Glutamatergic neuron (in vitro differentiated cells): ENCODE results near the gene DTNBP1. TPM values are rescaled to one million over a fixed set of nuclear protein-coding genes. Genes with fewer than 3 reads are reported as not detected.

Source experiments
- DNase-seq: peaks from one replicate; pipeline ENCODE4 v3.0.0; 2022
- H3K27ac Mint-ChIP-seq: one replicate; pipeline ENCODE4 v1.8.0; 2020; ENCODE audit warnings: mild to moderate bottlenecking, mixed read lengths, inconsistent platforms; ENCODE audit not compliant: unreplicated experiment
- H3K27me3 Mint-ChIP-seq: one replicate; pipeline ENCODE4 v1.8.0; 2020; ENCODE audit warnings: mild to moderate bottlenecking, moderate library complexity, mixed read lengths, inconsistent platforms; ENCODE audit not compliant: unreplicated experiment
- H3K36me3 Mint-ChIP-seq: one replicate; pipeline ENCODE4 v1.8.0; 2020; ENCODE audit warnings: mild to moderate bottlenecking, mixed read lengths, inconsistent platforms; ENCODE audit not compliant: unreplicated experiment
- H3K4me1 Mint-ChIP-seq: one replicate; pipeline ENCODE4 v1.8.0; 2020; ENCODE audit warnings: mild to moderate bottlenecking, low read depth, mixed read lengths, inconsistent platforms; ENCODE audit not compliant: unreplicated experiment
- H3K4me3 Mint-ChIP-seq: one replicate; pipeline ENCODE4 v1.8.0; 2020; ENCODE audit warnings: mild to moderate bottlenecking, mixed read lengths, inconsistent platforms; ENCODE audit not compliant: unreplicated experiment
- H3K9me3 Mint-ChIP-seq: one replicate; pipeline ENCODE4 v1.8.0; 2020; ENCODE audit warnings: mild to moderate bottlenecking, moderate library complexity, mixed read lengths, inconsistent platforms; ENCODE audit not compliant: unreplicated experiment
- total RNA-seq: library from RNA; stranded (reverse); fragmentation: NEBNext Ultra II Directional; extraction: Animal tissue kit (Norgen Biotek cat#: 25700); gene quantifications from one replicate; pipeline ENCODE4 v1.2.1, GENCODE V29; 2021; ENCODE audit not compliant: unreplicated experiment
- TF ChIP-seq, protein P1 (sequence below): fragments of 200-600 bp; sonication (generic); IDR thresholded peaks from one replicate; pipeline ENCODE4 v1.5.0; 2021; ENCODE audit not compliant: partially characterized antibody, unreplicated experiment

DTNBP1 gene
- total RNA-seq, 1 donor from 2014 or later, result 13.2 TPM

DNA sequence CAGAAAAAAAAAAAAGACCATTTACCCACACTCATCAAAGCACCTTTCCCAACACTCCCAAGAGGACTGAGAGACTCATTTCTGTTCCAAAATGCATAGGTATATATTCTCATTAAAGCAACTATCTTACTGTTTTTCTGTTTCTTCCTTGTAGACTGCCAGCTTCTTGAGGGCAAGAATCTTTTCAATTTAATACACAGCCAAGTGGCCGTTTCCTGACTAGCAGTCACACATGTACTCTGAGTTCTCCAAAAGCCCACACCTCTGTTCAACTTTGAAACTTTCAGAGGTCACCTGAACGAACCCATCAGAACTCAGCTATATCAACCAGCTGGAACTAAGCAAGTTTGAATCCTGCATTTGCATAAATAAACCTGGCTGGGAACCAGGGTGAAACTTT lies 92.7 kb downstream of the DTNBP1 start:
- TF ChIP-seq, protein P1, sequence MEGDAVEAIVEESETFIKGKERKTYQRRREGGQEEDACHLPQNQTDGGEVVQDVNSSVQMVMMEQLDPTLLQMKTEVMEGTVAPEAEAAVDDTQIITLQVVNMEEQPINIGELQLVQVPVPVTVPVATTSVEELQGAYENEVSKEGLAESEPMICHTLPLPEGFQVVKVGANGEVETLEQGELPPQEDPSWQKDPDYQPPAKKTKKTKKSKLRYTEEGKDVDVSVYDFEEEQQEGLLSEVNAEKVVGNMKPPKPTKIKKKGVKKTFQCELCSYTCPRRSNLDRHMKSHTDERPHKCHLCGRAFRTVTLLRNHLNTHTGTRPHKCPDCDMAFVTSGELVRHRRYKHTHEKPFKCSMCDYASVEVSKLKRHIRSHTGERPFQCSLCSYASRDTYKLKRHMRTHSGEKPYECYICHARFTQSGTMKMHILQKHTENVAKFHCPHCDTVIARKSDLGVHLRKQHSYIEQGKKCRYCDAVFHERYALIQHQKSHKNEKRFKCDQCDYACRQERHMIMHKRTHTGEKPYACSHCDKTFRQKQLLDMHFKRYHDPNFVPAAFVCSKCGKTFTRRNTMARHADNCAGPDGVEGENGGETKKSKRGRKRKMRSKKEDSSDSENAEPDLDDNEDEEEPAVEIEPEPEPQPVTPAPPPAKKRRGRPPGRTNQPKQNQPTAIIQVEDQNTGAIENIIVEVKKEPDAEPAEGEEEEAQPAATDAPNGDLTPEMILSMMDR, result no peak
- no peak for DNase-seq
- Mint-ChIP-seq H3K27me3 (no peaks in the 10 kb centered on the region), H3K9me3 (peaks cover 7% of the 10 kb centered on the region), H3K4me3 (no peak overlapping the region), H3K27ac (no peak overlapping the region), H3K36me3 (no peaks in the 10 kb centered on the region), H3K4me1 (peaks cover 23% of the 10 kb centered on the region)

- peak overlapping the region; percentile 50 for H3K4me3 Mint-ChIP-seq
- H3K27me3 Mint-ChIP-seq, result no peaks in the 10 kb centered on the region
- peak overlapping the region; percentile 81 for H3K27ac Mint-ChIP-seq
- H3K9me3 Mint-ChIP-seq, result peaks cover 7% of the 10 kb centered on the region
- H3K36me3 Mint-ChIP-seq, result no peaks in the 10 kb centered on the region
- TF ChIP-seq, protein P1, result no peak
- peaks cover 23% of the 10 kb centered on the region for H3K4me1 Mint-ChIP-seq
- DNase-seq, result peak; percentile 61
Measured at GRCh38 chr6:15569035-15569995, 93.5 kb downstream of the DTNBP1 start.

DNA sequence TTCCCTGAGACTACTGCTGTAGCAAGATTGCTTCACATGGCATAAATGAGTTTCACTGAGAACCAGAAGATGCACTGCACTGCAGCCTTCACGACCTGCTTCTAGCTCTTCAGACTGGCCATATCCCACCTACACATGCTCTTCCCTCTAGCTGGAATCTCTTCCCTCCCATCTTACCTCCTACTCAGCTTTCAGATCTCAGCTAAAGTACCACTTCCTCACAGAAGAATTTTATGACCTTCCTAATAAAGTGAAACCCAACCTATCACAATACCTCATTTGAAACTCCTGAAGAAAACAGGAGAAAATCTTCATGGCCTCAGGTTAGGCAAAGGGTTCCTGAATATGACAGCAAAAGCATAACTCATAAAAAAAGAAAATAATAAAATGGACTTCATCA lies 99.9 kb downstream of the DTNBP1 start:
- H3K36me3 Mint-ChIP-seq, result no peaks in the 10 kb centered on the region
- H3K4me3 Mint-ChIP-seq, result no peak overlapping the region
- H3K27me3 Mint-ChIP-seq, result no peaks in the 10 kb centered on the region
- no peak overlapping the region for H3K27ac Mint-ChIP-seq
- DNase-seq, result no peak
- TF ChIP-seq, protein P1, result no peak
- H3K9me3 Mint-ChIP-seq, result peaks cover 5% of the 10 kb centered on the region
- no peaks in the 10 kb centered on the region for H3K4me1 Mint-ChIP-seq

DNA sequence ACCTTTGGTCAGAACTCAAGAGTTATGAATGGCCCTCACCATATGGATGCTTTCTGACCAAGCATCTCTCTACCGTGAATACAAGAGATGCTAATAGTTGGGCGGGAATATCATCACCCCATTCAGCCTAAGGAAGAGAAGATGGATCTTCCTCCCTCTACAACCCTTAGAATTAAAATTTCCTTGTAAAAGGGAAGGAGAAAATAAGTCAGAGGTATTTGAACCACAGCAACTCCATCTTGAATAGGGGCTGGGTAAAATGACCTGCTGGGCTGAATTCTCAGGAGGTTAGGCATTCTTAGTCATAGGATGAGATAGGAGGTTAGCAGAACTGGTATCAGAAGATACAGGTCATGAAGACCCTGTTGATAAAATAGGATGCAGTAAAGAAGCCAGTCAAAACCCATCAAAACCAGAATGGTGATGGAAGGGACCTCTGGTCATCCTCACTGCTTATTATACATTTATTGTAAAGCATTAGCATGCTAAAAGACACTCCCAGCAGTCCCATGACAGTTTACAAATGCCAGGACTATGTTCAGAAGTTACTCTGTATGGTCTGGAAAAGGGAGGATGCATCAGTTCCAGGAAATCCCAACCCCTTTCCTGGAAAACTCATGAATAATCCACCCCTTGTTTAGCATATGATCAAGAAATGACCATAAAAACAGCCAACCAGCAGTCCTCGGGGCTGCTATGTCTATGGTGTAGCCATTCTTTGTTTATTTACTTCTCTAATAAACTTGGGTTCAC lies 101.2 kb downstream of the DTNBP1 start:
- Mint-ChIP-seq H3K36me3 (no peaks in the 10 kb centered on the region), H3K27ac (no peak overlapping the region)

More for the DNA sequence above, 101.2 kb downstream of the DTNBP1 start:
- TF ChIP-seq, protein P1, result no peak
- H3K9me3 Mint-ChIP-seq, result peaks cover 4% of the 10 kb centered on the region
- H3K27me3 Mint-ChIP-seq, result peaks cover 1% of the 10 kb centered on the region
- H3K4me3 Mint-ChIP-seq, result no peak overlapping the region
- H3K4me1 Mint-ChIP-seq, result no peaks in the 10 kb centered on the region
- no peak for DNase-seq
